Articular chondrocyte of knee joint (primary cell): ENCODE measurements around the gene HBZ. TPM values are rescaled to one million over a fixed set of nuclear protein-coding genes. Genes with fewer than 3 reads are reported as not detected.

ENCODE experiments used
- small RNA-seq: library from RNA; depleted of rRNA; stranded (forward); fragments of <200 nt; gene quantifications from one replicate; pipeline ENCODE3, GENCODE V24; 2012
- total RNA-seq: library from RNA; depleted of rRNA; stranded (reverse); fragments of >200 nt; gene quantifications from 2 replicates; pipeline ENCODE4 v1.2.3, GENCODE V29; 2012

Gene HBZ
- total RNA-seq = not detected in 2 replicates

GRCh38 chr16:152141-153128 lies at the start of gene HBZ:
TSS of gene HBZ (plus strand) at chr16:152644. CDS start at chr16:152910, 266 bp downstream.

GRCh38 chr16:165539-166374 lies 13.3 kb downstream of the HBZ start, which contains the start of gene HBM:
TSS of gene HBM (plus strand) at chr16:165978. CDS start at chr16:165998, 20 bp downstream.

GRCh38 chr16:172374-172941 lies 20.0 kb downstream of the HBZ start, which contains the start of gene HBA2:
TSS of gene HBA2 (plus strand) at chr16:172876. CDS start at chr16:172913, 37 bp downstream.

GRCh38 chr16:176477-177382 lies 24.3 kb downstream of the HBZ start, which contains the start of gene HBA1:
TSS of gene HBA1 (plus strand) at chr16:176680. CDS start at chr16:176717, 37 bp downstream.

GRCh38 chr16:180101-180675 lies 27.7 kb downstream of the HBZ start, which contains the start of gene HBQ1:
TSS of gene HBQ1 (plus strand) at chr16:180459. CDS start at chr16:180487, 28 bp downstream.

Small RNA genes lying within 50 kb of the gene (small RNA-seq; reads per million reads assigned to genes)
- not detected for gene RF00019

Other genes with a start within 250 kb of the HBZ start
- gene POLR3K, start 99.0 kb upstream of the HBZ start, total RNA-seq = 1.8 and 2.1 TPM in 2 replicates
- 15.9 and 17.6 TPM in 2 replicates for gene SNRNP25, start 98.8 kb upstream of the HBZ start, total RNA-seq
- gene RHBDF1, start 80.0 kb upstream of the HBZ start, total RNA-seq = 27.4 and 29.5 TPM in 2 replicates
- gene MPG, start 74.4 kb upstream of the HBZ start, total RNA-seq = 91.7 and 116 TPM in 2 replicates
- 13.0 and 13.2 TPM in 2 replicates for gene NPRL3, start 14.0 kb upstream of the HBZ start, total RNA-seq
- gene HBM, start 13.3 kb downstream of the HBZ start, total RNA-seq = not detected in 2 replicates
- not detected in 2 replicates for gene HBA2, start 20.2 kb downstream of the HBZ start, total RNA-seq
- not detected in 2 replicates for gene HBA1, start 24.0 kb downstream of the HBZ start, total RNA-seq
- gene HBQ1, start 27.8 kb downstream of the HBZ start, total RNA-seq = not detected in 2 replicates
- gene LUC7L, start 76.8 kb downstream of the HBZ start, total RNA-seq = 42.7 and 47.3 TPM in 2 replicates
- gene FAM234A, start 82.2 kb downstream of the HBZ start, total RNA-seq = 75.2 and 89.9 TPM in 2 replicates
- gene RGS11, start 123.3 kb downstream of the HBZ start, total RNA-seq = 2.6 and 3.5 TPM in 2 replicates
- gene ARHGDIG, start 127.9 kb downstream of the HBZ start, total RNA-seq = 0.22 TPM in 1 of 2 replicates, not detected in the other
- gene PDIA2, start 130.5 kb downstream of the HBZ start, total RNA-seq = not detected in 2 replicates
- 14.2 and 15.1 TPM in 2 replicates for gene AXIN1, start 200.1 kb downstream of the HBZ start, total RNA-seq
- 51.3 and 58.4 TPM in 2 replicates for gene MRPL28, start 217.9 kb downstream of the HBZ start, total RNA-seq
- gene PGAP6, start 229.3 kb downstream of the HBZ start, total RNA-seq = 32.4 and 33.2 TPM in 2 replicates
- 57.4 and 61.4 TPM in 2 replicates for gene NME4, start 244.6 kb downstream of the HBZ start, total RNA-seq
- gene DECR2, start 249.2 kb downstream of the HBZ start, total RNA-seq = 10.2 and 10.5 TPM in 2 replicates